ENCODE measurements around the gene UTP3.
A peak's percentile ranks its signal among the peaks of the same experiment; 100 is the strongest.
"Not testable (repeated sequence)": the region's sequence is repeated elsewhere in the genome, so short reads cannot be mapped to it uniquely, and the experiment has no call there.

The UTP3 gene

GRCh38 chr4:70687821-70688794, at the start of gene UTP3:
Gene UTP3, plus strand, starts transcription at chr4:70688532. Its CDS starts 146 bp downstream, at chr4:70688678.
- no peaks in the 10 kb centered on the region for H3K27me3 ChIP-seq (ENCODE audit: control insufficient read depth in 2 of 2, insufficient read depth in 2 of 2, low read length in 2 of 2)

GRCh38 chr4:70640192-70640591, 48.1 kb upstream of the UTP3 start:
- no peaks in the 10 kb centered on the region for H3K9me3 ChIP-seq (ENCODE audit: control insufficient read depth in 2 of 2, low read length in 2 of 2)
- no peak overlapping the region for H3K9ac ChIP-seq (ENCODE audit: low read depth in 1 of 2, low read length in 2 of 2)
- H3K4me3 ChIP-seq (ENCODE audit: low read length in 2 of 2): no peak overlapping the region
- no peaks in the 10 kb centered on the region for H3K27me3 ChIP-seq (ENCODE audit: control insufficient read depth in 2 of 2, insufficient read depth in 2 of 2, low read length in 2 of 2)
- no peaks in the 10 kb centered on the region for H3K36me3 ChIP-seq (ENCODE audit: control insufficient read depth in 2 of 2, insufficient read depth in 2 of 2, low read length in 2 of 2)
- no peaks in the 10 kb centered on the region for H3K4me1 ChIP-seq (ENCODE audit: control insufficient read depth in 2 of 2, insufficient read depth in 2 of 2, low read length in 2 of 2)
- H3K27ac ChIP-seq (ENCODE audit: low read depth in 2 of 2, low read length in 2 of 2): no peak overlapping the region

More at GRCh38 chr4:70687821-70688794, at the start of gene UTP3:
- Histone ChIP-seq H3K4me3 (ENCODE audit: low read length in 2 of 2) (peak within 1 kb of the TSS; percentile 92 to 96), H3K27ac (ENCODE audit: low read depth in 2 of 2, low read length in 2 of 2) (peak within 1 kb of the TSS; percentile 82 to 96), H3K4me1 (ENCODE audit: control insufficient read depth in 2 of 2, insufficient read depth in 2 of 2, low read length in 2 of 2) (peaks cover 10 to 23% of the 10 kb centered on the region in 2 donors), H3K9ac (ENCODE audit: low read depth in 1 of 2, low read length in 2 of 2) (peak within 1 kb of the TSS; percentile 77 to 96), H3K9me3 (ENCODE audit: control insufficient read depth in 2 of 2, low read length in 2 of 2) (no peaks in the 10 kb centered on the region), H3K36me3 (ENCODE audit: control insufficient read depth in 2 of 2, insufficient read depth in 2 of 2, low read length in 2 of 2) (peaks cover 0 to 2% of the 10 kb centered on the region in 2 donors)

DNA sequence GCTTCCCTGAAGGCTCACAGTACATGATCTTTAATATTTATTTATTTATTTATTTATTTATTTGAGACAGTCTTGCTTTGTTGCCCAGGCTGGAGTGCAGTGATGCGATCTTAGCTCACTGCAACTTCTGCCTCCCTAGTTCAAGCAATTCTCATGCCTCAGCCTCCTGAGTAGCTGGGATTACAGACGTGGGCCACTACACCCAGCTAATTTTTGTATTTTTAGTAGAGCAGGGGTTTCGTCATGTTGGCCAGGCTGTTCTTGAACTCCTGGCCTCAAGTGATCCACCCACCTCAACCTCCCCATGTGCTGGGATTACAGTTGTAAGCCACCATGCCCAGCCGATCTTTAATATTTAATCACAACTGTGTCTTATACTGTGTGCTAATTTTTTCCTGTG, 37.6 kb upstream of the UTP3 start:
- H3K4me1 ChIP-seq (ENCODE audit: control insufficient read depth in 2 of 2, insufficient read depth in 2 of 2, low read length in 2 of 2): not testable (repeated sequence)

GRCh38 chr4:70651864-70652506, 36.3 kb upstream of the UTP3 start:
- no peak overlapping the region for H3K9ac ChIP-seq (ENCODE audit: low read depth in 1 of 2, low read length in 2 of 2)

More for the DNA sequence above, 37.6 kb upstream of the UTP3 start:
- H3K9ac ChIP-seq (ENCODE audit: low read depth in 1 of 2, low read length in 2 of 2); H3K4me3 ChIP-seq (ENCODE audit: low read length in 2 of 2); H3K36me3 ChIP-seq (ENCODE audit: control insufficient read depth in 2 of 2, insufficient read depth in 2 of 2, low read length in 2 of 2); H3K27ac ChIP-seq (ENCODE audit: low read depth in 2 of 2, low read length in 2 of 2); H3K9me3 ChIP-seq (ENCODE audit: control insufficient read depth in 2 of 2, low read length in 2 of 2); H3K27me3 ChIP-seq (ENCODE audit: control insufficient read depth in 2 of 2, insufficient read depth in 2 of 2, low read length in 2 of 2): not testable (repeated sequence)

GRCh38 chr4:70654605-70655011, 33.7 kb upstream of the UTP3 start:
- no peaks in the 10 kb centered on the region for H3K27me3 ChIP-seq (ENCODE audit: control insufficient read depth in 2 of 2, insufficient read depth in 2 of 2, low read length in 2 of 2)
- no peak overlapping the region for H3K4me3 ChIP-seq (ENCODE audit: low read length in 2 of 2)
- no peak overlapping the region for H3K9ac ChIP-seq (ENCODE audit: low read depth in 1 of 2, low read length in 2 of 2)
- peaks cover 0 to 2% of the 10 kb centered on the region in 2 donors for H3K4me1 ChIP-seq (ENCODE audit: control insufficient read depth in 2 of 2, insufficient read depth in 2 of 2, low read length in 2 of 2)
- H3K36me3 ChIP-seq (ENCODE audit: control insufficient read depth in 2 of 2, insufficient read depth in 2 of 2, low read length in 2 of 2): no peaks in the 10 kb centered on the region
- no peaks in the 10 kb centered on the region for H3K9me3 ChIP-seq (ENCODE audit: control insufficient read depth in 2 of 2, low read length in 2 of 2)
- H3K27ac ChIP-seq (ENCODE audit: low read depth in 2 of 2, low read length in 2 of 2): no peak overlapping the region

More at GRCh38 chr4:70651864-70652506, 36.3 kb upstream of the UTP3 start:
- no peak overlapping the region for H3K27ac ChIP-seq (ENCODE audit: low read depth in 2 of 2, low read length in 2 of 2)
- no peaks in the 10 kb centered on the region for H3K27me3 ChIP-seq (ENCODE audit: control insufficient read depth in 2 of 2, insufficient read depth in 2 of 2, low read length in 2 of 2)
- peaks cover 0 to 2% of the 10 kb centered on the region in 2 donors for H3K4me1 ChIP-seq (ENCODE audit: control insufficient read depth in 2 of 2, insufficient read depth in 2 of 2, low read length in 2 of 2)
- no peaks in the 10 kb centered on the region for H3K9me3 ChIP-seq (ENCODE audit: control insufficient read depth in 2 of 2, low read length in 2 of 2)
- peak overlapping the region in 1 of 2 donors; percentile 14 for H3K4me3 ChIP-seq (ENCODE audit: low read length in 2 of 2)
- H3K36me3 ChIP-seq (ENCODE audit: control insufficient read depth in 2 of 2, insufficient read depth in 2 of 2, low read length in 2 of 2): no peaks in the 10 kb centered on the region

- Histone ChIP-seq H3K4me3 (ENCODE audit: low read length in 2 of 2) (peak overlapping the region in 1 of 2 donors; percentile 40), H3K36me3 (ENCODE audit: control insufficient read depth in 2 of 2, insufficient read depth in 2 of 2, low read length in 2 of 2) (no peaks in the 10 kb centered on the region), H3K4me1 (ENCODE audit: control insufficient read depth in 2 of 2, insufficient read depth in 2 of 2, low read length in 2 of 2) (peaks cover 0 to 2% of the 10 kb centered on the region in 2 donors), H3K9me3 (ENCODE audit: control insufficient read depth in 2 of 2, low read length in 2 of 2) (no peaks in the 10 kb centered on the region), H3K27ac (ENCODE audit: low read depth in 2 of 2, low read length in 2 of 2) (no peak overlapping the region), H3K9ac (ENCODE audit: low read depth in 1 of 2, low read length in 2 of 2) (no peak overlapping the region), H3K27me3 (ENCODE audit: control insufficient read depth in 2 of 2, insufficient read depth in 2 of 2, low read length in 2 of 2) (no peaks in the 10 kb centered on the region)
Measured at GRCh38 chr4:70657326-70657725, 31.0 kb upstream of the UTP3 start.

DNA sequence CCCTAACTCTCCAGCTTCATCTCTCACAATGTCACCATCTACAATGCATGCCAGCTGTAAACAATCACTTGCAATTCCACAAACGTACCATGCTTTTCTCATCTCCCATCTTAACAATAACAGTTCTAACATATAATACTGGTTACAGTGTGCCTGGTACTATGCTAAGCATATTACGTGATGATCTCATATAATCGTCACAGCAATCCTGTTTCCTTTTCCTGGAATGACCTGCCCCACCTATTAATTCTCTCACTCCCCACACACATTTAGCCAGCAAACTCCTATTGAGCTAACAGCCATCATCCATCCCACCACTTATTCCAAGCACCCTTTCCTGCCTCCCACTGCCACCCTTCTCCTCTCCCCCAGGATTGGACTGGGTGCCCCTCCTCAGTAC, 29.9 kb upstream of the UTP3 start:
- no peaks in the 10 kb centered on the region for H3K36me3 ChIP-seq (ENCODE audit: control insufficient read depth in 2 of 2, insufficient read depth in 2 of 2, low read length in 2 of 2)
- H3K27ac ChIP-seq (ENCODE audit: low read depth in 2 of 2, low read length in 2 of 2): no peak overlapping the region
- H3K27me3 ChIP-seq (ENCODE audit: control insufficient read depth in 2 of 2, insufficient read depth in 2 of 2, low read length in 2 of 2): no peaks in the 10 kb centered on the region
- H3K9me3 ChIP-seq (ENCODE audit: control insufficient read depth in 2 of 2, low read length in 2 of 2): no peaks in the 10 kb centered on the region
- H3K9ac ChIP-seq (ENCODE audit: low read depth in 1 of 2, low read length in 2 of 2): no peak overlapping the region
- peaks cover 0 to 2% of the 10 kb centered on the region in 2 donors for H3K4me1 ChIP-seq (ENCODE audit: control insufficient read depth in 2 of 2, insufficient read depth in 2 of 2, low read length in 2 of 2)
- peak overlapping the region in 1 of 2 donors; percentile 48 for H3K4me3 ChIP-seq (ENCODE audit: low read length in 2 of 2)

DNA sequence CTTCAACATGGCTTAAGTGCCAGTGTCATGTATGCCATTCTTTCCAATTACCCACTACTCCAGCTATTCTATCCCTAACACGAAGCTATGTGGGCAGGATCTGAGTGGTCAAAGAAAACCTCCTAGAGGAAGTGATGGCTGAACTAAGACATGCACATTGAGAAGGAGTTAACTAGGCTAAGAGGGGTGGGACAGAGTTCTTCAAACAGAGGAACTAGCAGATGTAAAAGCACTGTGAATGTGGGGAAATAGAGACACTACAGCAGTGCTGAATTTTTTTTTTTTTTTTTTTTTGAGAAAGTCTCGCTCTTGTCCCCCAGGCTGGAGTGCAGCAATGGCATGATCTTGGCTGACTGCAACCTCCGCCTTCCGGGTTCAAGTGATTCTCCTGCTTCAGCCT, 28.2 kb upstream of the UTP3 start:
- Histone ChIP-seq H3K4me1 (ENCODE audit: control insufficient read depth in 2 of 2, insufficient read depth in 2 of 2, low read length in 2 of 2) (no peaks in the 10 kb centered on the region), H3K4me3 (ENCODE audit: low read length in 2 of 2) (no peak overlapping the region), H3K27me3 (ENCODE audit: control insufficient read depth in 2 of 2, insufficient read depth in 2 of 2, low read length in 2 of 2) (no peaks in the 10 kb centered on the region), H3K27ac (ENCODE audit: low read depth in 2 of 2, low read length in 2 of 2) (no peak overlapping the region), H3K9ac (ENCODE audit: low read depth in 1 of 2, low read length in 2 of 2) (no peak overlapping the region), H3K9me3 (ENCODE audit: control insufficient read depth in 2 of 2, low read length in 2 of 2) (no peaks in the 10 kb centered on the region), H3K36me3 (ENCODE audit: control insufficient read depth in 2 of 2, insufficient read depth in 2 of 2, low read length in 2 of 2) (no peaks in the 10 kb centered on the region)

DNA sequence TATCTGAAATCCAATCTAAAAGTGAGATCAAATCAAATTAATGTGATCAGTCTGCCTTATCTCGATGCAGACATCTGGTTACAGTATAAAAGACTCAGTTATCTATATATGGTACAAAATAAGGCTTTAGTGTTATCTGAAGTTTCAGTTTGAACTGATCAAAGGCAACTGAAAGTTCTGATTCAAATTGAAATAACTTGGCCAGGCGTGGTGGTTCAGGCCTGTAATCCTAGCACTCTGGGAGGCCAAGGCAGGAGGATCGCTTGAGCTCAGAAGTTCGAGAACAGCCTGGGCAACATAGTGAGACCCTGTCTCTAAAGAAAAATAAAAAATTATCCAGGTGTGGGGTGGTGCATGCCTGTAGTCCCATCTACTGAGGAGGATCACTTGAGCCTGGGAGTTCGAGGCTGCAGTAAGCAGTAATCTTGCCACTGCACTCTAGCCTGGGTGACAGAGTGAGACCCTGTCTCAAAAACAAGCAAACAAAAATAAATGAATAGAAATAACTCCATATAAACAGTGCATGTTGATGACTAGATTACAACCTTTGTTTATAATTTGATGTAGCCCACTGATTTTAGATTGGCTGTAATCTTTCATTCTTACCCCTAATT, 26.9 kb upstream of the UTP3 start:
- H3K9ac ChIP-seq (ENCODE audit: low read depth in 1 of 2, low read length in 2 of 2): peak overlapping the region in 1 of 2 donors; percentile 24
- H3K36me3 ChIP-seq (ENCODE audit: control insufficient read depth in 2 of 2, insufficient read depth in 2 of 2, low read length in 2 of 2); H3K27ac ChIP-seq (ENCODE audit: low read depth in 2 of 2, low read length in 2 of 2); H3K4me1 ChIP-seq (ENCODE audit: control insufficient read depth in 2 of 2, insufficient read depth in 2 of 2, low read length in 2 of 2); H3K27me3 ChIP-seq (ENCODE audit: control insufficient read depth in 2 of 2, insufficient read depth in 2 of 2, low read length in 2 of 2); H3K9me3 ChIP-seq (ENCODE audit: control insufficient read depth in 2 of 2, low read length in 2 of 2): not testable (repeated sequence)
- H3K4me3 ChIP-seq (ENCODE audit: low read length in 2 of 2): peak overlapping the region in 1 of 2 donors; percentile 50

- peak within 1 kb of the TSS; percentile 10 to 20 for H3K9ac ChIP-seq (ENCODE audit: low read depth in 1 of 2, low read length in 2 of 2)
- no peaks in the 10 kb centered on the region for H3K9me3 ChIP-seq (ENCODE audit: control insufficient read depth in 2 of 2, low read length in 2 of 2)
- H3K27me3 ChIP-seq (ENCODE audit: control insufficient read depth in 2 of 2, insufficient read depth in 2 of 2, low read length in 2 of 2): no peaks in the 10 kb centered on the region
- peak within 1 kb of the TSS; percentile 37 to 53 for H3K27ac ChIP-seq (ENCODE audit: low read depth in 2 of 2, low read length in 2 of 2)
- peak within 1 kb of the TSS; percentile 5 to 41 for H3K4me3 ChIP-seq (ENCODE audit: low read length in 2 of 2)
- no peaks in the 10 kb centered on the region for H3K4me1 ChIP-seq (ENCODE audit: control insufficient read depth in 2 of 2, insufficient read depth in 2 of 2, low read length in 2 of 2)
- H3K36me3 ChIP-seq (ENCODE audit: control insufficient read depth in 2 of 2, insufficient read depth in 2 of 2, low read length in 2 of 2): no peaks in the 10 kb centered on the region
Measured at GRCh38 chr4:70666369-70666768, 22.0 kb upstream of the UTP3 start, which contains the start of gene JCHAIN. Gene JCHAIN, minus strand, starts transcription at chr4:70666508. Its CDS starts 18 bp downstream, at chr4:70666490.
